ENCODE results near the gene SLU7.
"Not testable (repeated sequence)": the region's sequence is repeated elsewhere in the genome, so short reads cannot be mapped to it uniquely, and the experiment has no call there.

Gene SLU7

DNA sequence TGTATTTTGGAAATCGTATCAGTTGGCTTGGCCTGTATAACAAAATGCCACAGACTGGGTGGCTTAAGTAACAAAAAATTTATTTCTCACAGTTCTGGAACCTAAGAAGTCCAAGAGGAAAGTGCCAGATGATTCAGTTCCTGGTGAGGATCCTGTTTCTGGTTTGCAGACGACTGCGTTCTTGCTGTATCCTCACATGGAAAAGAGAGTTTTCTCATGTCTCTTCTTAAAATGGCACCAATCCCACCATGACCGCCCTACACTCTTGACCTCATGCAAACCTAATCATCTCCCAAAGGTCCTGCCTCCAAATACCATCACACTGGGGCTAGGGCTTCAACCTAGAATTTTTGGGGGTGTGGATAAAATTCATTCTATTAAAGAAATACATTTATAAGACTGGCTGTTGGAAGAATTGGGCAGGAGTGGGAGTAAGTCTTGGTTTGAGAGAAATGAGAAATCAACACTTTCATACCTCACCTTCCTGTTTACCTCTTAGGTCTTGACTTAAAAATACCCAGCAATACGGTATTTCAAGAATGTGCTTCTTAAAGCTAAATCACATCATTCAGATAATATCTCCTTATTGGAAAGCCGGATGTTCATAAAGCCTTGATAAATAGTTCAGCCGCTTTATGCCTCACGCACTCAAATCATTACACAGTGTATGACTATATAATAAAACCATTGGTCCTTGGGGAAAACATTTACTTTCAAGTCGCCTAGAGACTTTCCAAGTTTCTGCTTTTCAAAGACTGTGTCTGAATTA lies 31.5 kb upstream of the SLU7 start:
- DNase-seq (ENCODE audit: low spot score), result no peak

GRCh38 chr5:160449458-160449857 lies 30.6 kb upstream of the SLU7 start:
- no peak for DNase-seq (ENCODE audit: low spot score)

DNA sequence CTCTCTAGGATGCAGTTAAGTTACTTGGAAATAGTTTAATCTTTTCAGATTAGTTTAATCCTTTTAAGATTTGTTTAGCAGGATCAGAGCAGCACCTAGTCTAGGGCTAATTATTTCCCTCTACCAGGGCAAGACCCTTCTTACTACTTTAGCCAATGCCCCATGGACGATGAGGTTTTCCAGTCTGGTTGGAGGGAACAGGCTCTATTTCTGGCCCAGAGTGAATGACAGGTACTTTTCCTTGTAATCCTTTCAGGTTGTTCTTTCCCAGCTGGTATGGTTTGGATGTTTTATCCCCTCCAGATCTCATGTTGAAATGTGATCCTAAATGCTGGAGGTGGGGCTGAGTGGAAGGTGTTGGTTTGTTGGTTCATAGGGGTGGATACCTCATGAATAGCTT lies 30.0 kb upstream of the SLU7 start:
- no peak for DNase-seq (ENCODE audit: low spot score)

DNA sequence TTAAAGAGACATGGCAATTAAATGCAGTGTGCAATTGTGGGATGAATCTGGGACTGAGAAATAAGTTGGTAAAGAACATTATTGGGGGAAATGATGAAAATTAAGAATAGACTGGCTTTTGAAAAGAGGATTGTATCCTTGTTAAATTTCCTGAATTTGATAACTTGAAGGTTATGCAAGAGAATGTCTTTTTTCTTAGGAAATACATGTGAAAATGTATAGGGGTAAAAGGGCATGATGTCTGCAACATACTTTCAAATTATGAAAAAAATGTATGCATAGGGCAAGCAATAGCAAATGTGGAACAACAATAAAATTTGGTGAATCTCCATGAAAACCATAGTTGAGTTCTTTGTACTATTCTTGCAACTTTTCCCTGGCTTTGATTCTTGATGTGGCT lies 26.9 kb upstream of the SLU7 start:
- DNase-seq (ENCODE audit: low spot score), result no peak

DNA sequence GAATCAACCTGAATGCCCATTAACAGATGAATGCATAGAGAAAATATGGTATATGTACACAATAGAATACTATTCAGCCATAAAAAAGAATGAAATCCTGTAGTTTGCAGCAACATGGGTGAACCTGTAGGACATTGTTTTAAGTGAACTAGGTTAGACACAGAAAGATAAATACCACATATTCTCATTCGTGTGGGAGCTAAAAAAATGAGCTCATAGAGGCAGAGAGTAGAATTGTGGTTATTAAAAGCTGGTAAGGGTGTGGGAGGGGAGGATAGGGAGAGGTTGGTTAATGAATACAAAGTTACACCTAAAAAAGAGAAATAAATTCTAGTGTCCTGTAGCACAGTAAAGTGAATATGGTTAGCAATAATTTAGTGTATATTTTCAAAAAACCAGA lies 26.3 kb upstream of the SLU7 start:
- no peak for DNase-seq (ENCODE audit: low spot score)

DNA sequence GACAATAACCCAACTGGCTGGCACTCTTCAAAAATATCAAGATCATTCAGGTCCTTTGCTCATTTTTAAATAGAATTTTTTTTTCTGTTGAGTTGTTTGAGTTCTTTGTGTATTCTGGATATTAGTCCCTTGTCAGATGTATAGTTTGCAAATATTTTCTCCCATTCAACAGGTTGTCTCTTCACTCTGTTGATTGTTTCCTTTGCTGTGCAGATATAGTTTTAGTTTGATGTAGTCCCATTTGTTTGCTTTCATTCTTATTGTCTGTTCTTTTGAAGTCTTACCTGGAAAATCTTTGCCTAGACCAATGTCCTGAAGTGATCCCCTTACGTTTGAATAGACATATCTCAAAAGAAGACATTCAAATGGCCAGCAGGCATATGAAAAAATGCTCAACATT lies 25.5 kb upstream of the SLU7 start:
- no peak for DNase-seq (ENCODE audit: low spot score)

GRCh38 chr5:160442824-160443431 lies 24.0 kb upstream of the SLU7 start:
- DNase-seq (ENCODE audit: low spot score), result no peak

GRCh38 chr5:160441311-160441781 lies 22.5 kb upstream of the SLU7 start:
- no peak for DNase-seq (ENCODE audit: low spot score)

DNA sequence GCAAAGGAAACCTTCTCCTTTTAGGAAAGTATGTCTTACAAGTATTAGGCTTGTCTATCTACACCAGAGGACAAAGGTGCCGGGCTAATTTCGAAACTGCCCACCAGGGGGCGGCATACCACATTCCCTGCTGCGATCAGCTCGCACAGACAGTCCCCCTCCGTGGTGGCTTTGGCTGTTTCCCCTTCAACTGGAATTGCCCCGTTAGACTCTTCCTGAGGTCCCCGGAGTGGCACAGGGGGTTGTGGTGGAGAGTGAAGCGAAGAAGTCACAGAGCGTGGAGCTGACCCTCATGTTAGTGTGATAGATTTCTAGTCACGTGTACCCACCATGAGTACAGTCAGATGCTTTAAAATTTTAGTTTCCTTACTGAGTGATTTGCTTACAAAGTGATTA lies 20.3 kb upstream of the SLU7 start:
- peak; percentile 86 for DNase-seq (ENCODE audit: low spot score)

- DNase-seq (ENCODE audit: low spot score), result peak; percentile 66
These were observed 19.7 kb upstream of the SLU7 start for GRCh38 chr5:160438316-160439204.

DNA sequence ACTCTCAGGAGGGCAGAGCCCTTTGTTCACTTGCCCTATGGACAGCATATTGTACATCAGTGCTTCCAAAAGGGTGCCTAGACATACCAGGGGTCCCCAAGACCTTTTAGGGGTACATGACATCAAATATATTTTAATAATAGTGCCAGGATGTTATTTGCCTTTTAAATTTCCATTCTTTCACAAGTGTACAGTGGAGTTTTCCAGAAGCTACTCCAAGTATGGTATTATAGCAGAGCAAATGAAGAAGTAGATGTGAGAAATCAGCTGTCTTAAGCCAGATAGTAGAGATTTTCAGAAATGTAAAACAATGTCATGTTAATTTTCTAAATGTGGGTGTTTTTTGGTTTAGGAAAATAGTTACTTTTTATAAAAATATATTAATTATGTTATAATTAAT lies 18.4 kb upstream of the SLU7 start:
- no peak for DNase-seq (ENCODE audit: low spot score)

DNA sequence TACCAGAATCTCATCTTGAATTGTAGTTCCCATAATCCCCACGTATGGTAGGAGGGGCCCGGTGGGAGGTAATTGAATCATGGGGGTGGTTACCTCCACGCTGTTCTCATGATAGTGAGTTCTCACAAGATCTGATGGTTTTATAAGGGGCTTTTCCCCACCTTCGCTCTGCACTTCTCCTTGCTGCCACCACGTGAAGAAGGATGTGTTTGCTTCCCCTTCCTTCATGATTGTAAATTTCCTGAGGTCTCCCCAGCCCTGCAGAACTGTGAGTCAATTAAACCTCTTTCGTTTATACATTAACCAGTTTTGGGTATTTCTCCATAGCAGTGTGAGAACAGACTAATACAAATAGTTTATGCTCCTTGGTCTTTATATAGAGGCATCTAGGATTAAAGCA lies 17.8 kb upstream of the SLU7 start:
- not testable (repeated sequence) for DNase-seq (ENCODE audit: low spot score)

GRCh38 chr5:160436017-160436416 lies 17.1 kb upstream of the SLU7 start:
- DNase-seq (ENCODE audit: low spot score), result no peak

DNA sequence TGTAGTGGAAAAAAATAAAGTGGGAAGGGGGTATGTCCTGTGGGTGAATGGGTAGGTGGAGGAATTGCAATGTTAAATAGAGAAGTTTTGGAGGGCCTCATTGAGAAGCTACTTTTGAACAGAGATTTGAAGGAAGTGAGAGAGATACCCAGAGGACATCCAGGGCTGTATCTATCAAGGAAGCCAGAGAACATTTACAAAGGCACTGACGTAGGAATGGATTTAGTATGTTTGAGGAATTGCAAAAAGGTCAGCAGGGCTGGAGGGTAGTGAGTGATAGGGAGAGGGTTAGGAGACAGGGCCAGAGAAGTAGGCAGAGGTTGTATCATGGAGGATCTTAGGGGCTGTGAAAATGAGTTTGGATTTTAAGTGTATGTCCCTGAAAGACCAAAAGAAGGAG lies 16.7 kb upstream of the SLU7 start:
- DNase-seq (ENCODE audit: low spot score), result no peak

DNA sequence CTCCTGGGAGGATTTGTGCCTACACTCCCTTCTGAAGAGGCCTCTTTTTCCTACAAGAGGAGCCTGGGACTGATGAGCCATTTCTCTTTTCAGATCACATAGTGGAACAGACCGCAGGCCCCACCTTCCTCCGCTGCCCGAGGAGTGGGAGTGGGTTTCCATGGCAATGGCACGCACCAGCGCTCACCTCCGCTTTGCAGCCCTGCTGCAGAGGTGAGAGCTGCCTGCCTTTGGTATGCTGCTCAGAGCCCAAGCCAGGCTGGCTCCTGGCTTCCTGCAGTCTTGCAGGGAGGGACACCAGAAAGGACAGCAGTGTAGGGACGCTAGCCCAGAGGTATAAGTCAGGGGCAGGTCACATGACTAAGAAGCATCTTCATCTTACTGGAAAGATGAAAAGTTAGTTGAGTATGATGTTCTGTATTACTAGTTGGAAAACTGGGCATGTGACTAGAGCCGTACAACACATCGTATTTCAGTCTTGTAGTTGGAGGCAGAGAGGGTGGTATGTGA lies 15.2 kb upstream of the SLU7 start:
- no peak for DNase-seq (ENCODE audit: low spot score)

- DNase-seq (ENCODE audit: low spot score), result no peak
These were observed 13.9 kb upstream of the SLU7 start for GRCh38 chr5:160432787-160433186.

- DNase-seq (ENCODE audit: low spot score), result no peak
These were observed 13.3 kb upstream of the SLU7 start for GRCh38 chr5:160432196-160432595.

GRCh38 chr5:160427607-160428006 lies 8.7 kb upstream of the SLU7 start:
- no peak for DNase-seq (ENCODE audit: low spot score)

DNA sequence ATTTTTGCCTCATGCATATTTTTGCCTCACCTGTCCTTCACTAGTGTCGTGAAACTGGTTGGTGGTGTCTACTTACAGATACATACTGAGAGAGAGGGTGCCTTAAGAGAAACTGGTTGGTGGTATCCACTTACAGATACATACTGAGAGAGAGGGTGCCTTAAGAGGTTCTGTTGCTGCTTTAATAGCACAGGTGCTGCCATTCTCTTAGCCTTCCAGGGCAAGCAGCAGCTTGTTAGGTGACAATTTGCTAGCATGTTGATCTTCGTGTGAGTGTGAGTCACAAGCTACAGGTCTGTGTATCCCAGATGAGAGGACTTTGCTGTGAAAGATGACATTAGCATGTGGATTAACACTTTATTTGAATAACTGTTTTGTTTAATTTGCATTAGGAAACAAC lies 4.2 kb upstream of the SLU7 start:
- no peak for DNase-seq (ENCODE audit: low spot score)

DNA sequence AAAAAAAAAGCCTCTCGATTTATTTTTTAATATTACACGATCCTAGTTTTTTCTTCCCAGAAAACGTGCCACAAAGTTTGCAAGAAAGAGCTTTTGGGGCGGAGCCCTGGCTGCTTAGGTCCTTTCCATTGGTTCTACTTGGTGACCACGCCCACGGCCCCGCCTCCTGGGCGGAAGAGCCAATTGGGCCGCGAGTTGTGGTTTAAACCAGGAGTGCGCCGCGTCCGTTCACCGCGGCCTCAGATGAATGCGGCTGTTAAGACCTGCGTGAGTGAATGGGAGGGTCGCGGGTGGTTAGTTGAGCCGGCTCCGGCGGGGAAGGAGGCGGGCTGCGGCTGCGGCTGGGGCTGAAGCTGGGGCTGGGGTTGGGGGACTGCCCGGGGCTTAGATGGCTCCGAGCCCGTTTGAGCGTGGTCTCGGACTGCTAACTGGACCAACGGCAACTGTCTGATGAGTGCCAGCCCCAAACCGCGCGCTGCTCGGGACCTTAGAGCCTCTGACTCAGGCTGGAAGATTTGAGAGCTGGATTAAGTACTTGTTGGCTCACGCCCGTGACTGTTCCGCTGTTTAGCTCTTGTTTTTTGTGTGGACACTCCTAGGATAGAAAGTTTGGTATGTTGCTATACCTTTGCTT lies 2.9 kb upstream of the SLU7 start, which contains the start of gene PTTG1:
Gene PTTG1 (plus strand): TSS at position 231 of the 634 bp plus-strand sequence. CDS start 458 bp downstream, outside the sequence.
- peak; percentile 91 for DNase-seq (ENCODE audit: low spot score)

- no peak for DNase-seq (ENCODE audit: low spot score)
These were observed 1.4 kb upstream of the SLU7 start for GRCh38 chr5:160420331-160420610.

Measured in D341Med (cell line).